ENCODE data around the gene SORCS2. TPM values are rescaled to one million over a fixed set of nuclear protein-coding genes. Genes with fewer than 3 reads are reported as not detected.

The SORCS2 gene
- total RNA-seq, 2 experiments from 2014 or later, result not detected

GRCh38 chr4:7506572-7506971, 314.2 kb downstream of the SORCS2 start:
- peaks cover 24% of the 10 kb centered on the region for H3K27me3 Mint-ChIP-seq
- no peak for DNase-seq
- no peaks in the 10 kb centered on the region for H3K4me1 Mint-ChIP-seq
- H3K9me3 Mint-ChIP-seq, result no peaks in the 10 kb centered on the region
- H3K36me3 Mint-ChIP-seq, result no peaks in the 10 kb centered on the region
- H3K27ac Mint-ChIP-seq, result no peak overlapping the region
- no peak overlapping the region for H3K4me3 Mint-ChIP-seq

GRCh38 chr4:7507381-7507780, 315.0 kb downstream of the SORCS2 start:
- no peaks in the 10 kb centered on the region for H3K4me1 Mint-ChIP-seq
- no peak overlapping the region for H3K27ac Mint-ChIP-seq
- no peaks in the 10 kb centered on the region for H3K36me3 Mint-ChIP-seq
- H3K4me3 Mint-ChIP-seq, result no peak overlapping the region
- peaks cover 24% of the 10 kb centered on the region for H3K27me3 Mint-ChIP-seq
- H3K9me3 Mint-ChIP-seq, result no peaks in the 10 kb centered on the region
- no peak for DNase-seq

- H3K36me3 Mint-ChIP-seq, result no peaks in the 10 kb centered on the region
- DNase-seq, result no peak
- no peaks in the 10 kb centered on the region for H3K4me1 Mint-ChIP-seq
- peaks cover 24% of the 10 kb centered on the region for H3K27me3 Mint-ChIP-seq
- H3K9me3 Mint-ChIP-seq, result no peaks in the 10 kb centered on the region
- H3K4me3 Mint-ChIP-seq, result no peak overlapping the region
- H3K27ac Mint-ChIP-seq, result no peak overlapping the region
Measured at GRCh38 chr4:7510066-7510465, 317.7 kb downstream of the SORCS2 start.

- no peaks in the 10 kb centered on the region for H3K4me1 Mint-ChIP-seq
- DNase-seq, result no peak
- H3K27me3 Mint-ChIP-seq, result peaks cover 24% of the 10 kb centered on the region
- no peaks in the 10 kb centered on the region for H3K9me3 Mint-ChIP-seq
- no peaks in the 10 kb centered on the region for H3K36me3 Mint-ChIP-seq
- H3K4me3 Mint-ChIP-seq, result no peak overlapping the region
- H3K27ac Mint-ChIP-seq, result no peak overlapping the region
Measured at GRCh38 chr4:7510538-7510937, 318.2 kb downstream of the SORCS2 start.

- H3K27me3 Mint-ChIP-seq, result peaks cover 24% of the 10 kb centered on the region
- DNase-seq, result no peak
- H3K4me1 Mint-ChIP-seq, result no peaks in the 10 kb centered on the region
Measured at GRCh38 chr4:7511525-7511924, 319.2 kb downstream of the SORCS2 start.

GRCh38 chr4:7512428-7512827, 320.1 kb downstream of the SORCS2 start:
- DNase-seq, result no peak

More at GRCh38 chr4:7511525-7511924, 319.2 kb downstream of the SORCS2 start:
- Mint-ChIP-seq H3K36me3 (no peaks in the 10 kb centered on the region), H3K4me3 (no peak overlapping the region), H3K9me3 (no peaks in the 10 kb centered on the region), H3K27ac (no peak overlapping the region)

GRCh38 chr4:7512946-7513345, 320.6 kb downstream of the SORCS2 start:
- DNase-seq, result no peak
- no peaks in the 10 kb centered on the region for H3K4me1 Mint-ChIP-seq
- no peak overlapping the region for H3K4me3 Mint-ChIP-seq
- no peak overlapping the region for H3K27ac Mint-ChIP-seq
- H3K9me3 Mint-ChIP-seq, result no peaks in the 10 kb centered on the region
- no peaks in the 10 kb centered on the region for H3K36me3 Mint-ChIP-seq
- H3K27me3 Mint-ChIP-seq, result peaks cover 17% of the 10 kb centered on the region

More at GRCh38 chr4:7512428-7512827, 320.1 kb downstream of the SORCS2 start:
- Mint-ChIP-seq H3K27me3 (peaks cover 22% of the 10 kb centered on the region), H3K9me3 (no peaks in the 10 kb centered on the region), H3K36me3 (no peaks in the 10 kb centered on the region), H3K27ac (no peak overlapping the region), H3K4me1 (no peaks in the 10 kb centered on the region), H3K4me3 (no peak overlapping the region)

- Mint-ChIP-seq H3K4me1 (no peaks in the 10 kb centered on the region), H3K36me3 (no peaks in the 10 kb centered on the region), H3K4me3 (no peak overlapping the region), H3K27ac (no peak overlapping the region), H3K9me3 (no peaks in the 10 kb centered on the region), H3K27me3 (peaks cover 12% of the 10 kb centered on the region)
- no peak for DNase-seq
Measured at GRCh38 chr4:7513671-7514070, 321.3 kb downstream of the SORCS2 start.

- DNase-seq, result no peak
- Mint-ChIP-seq H3K27ac (no peak overlapping the region), H3K4me1 (no peaks in the 10 kb centered on the region), H3K36me3 (no peaks in the 10 kb centered on the region), H3K27me3 (peaks cover 9% of the 10 kb centered on the region), H3K4me3 (no peak overlapping the region), H3K9me3 (no peaks in the 10 kb centered on the region)
Measured at GRCh38 chr4:7514281-7514680, 321.9 kb downstream of the SORCS2 start.

- no peak for DNase-seq
- Mint-ChIP-seq H3K27ac (no peak overlapping the region), H3K36me3 (no peaks in the 10 kb centered on the region), H3K4me3 (no peak overlapping the region), H3K4me1 (no peaks in the 10 kb centered on the region), H3K9me3 (no peaks in the 10 kb centered on the region), H3K27me3 (peaks cover 12% of the 10 kb centered on the region)
Measured at GRCh38 chr4:7514789-7515188, 322.5 kb downstream of the SORCS2 start.

GRCh38 chr4:7515390-7515902, 323.1 kb downstream of the SORCS2 start:
- no peak overlapping the region for H3K27ac Mint-ChIP-seq
- DNase-seq, result no peak
- no peaks in the 10 kb centered on the region for H3K9me3 Mint-ChIP-seq
- H3K27me3 Mint-ChIP-seq, result peaks cover 12% of the 10 kb centered on the region
- no peaks in the 10 kb centered on the region for H3K36me3 Mint-ChIP-seq
- H3K4me1 Mint-ChIP-seq, result no peaks in the 10 kb centered on the region
- H3K4me3 Mint-ChIP-seq, result no peak overlapping the region

- DNase-seq, result no peak
- Mint-ChIP-seq H3K36me3 (no peaks in the 10 kb centered on the region), H3K4me1 (no peaks in the 10 kb centered on the region), H3K9me3 (no peaks in the 10 kb centered on the region), H3K27me3 (peaks cover 7% of the 10 kb centered on the region), H3K4me3 (no peak overlapping the region), H3K27ac (no peak overlapping the region)
Measured at GRCh38 chr4:7516096-7516772, 323.9 kb downstream of the SORCS2 start.

- Mint-ChIP-seq H3K9me3 (no peaks in the 10 kb centered on the region), H3K4me1 (no peaks in the 10 kb centered on the region), H3K4me3 (no peak overlapping the region), H3K36me3 (no peaks in the 10 kb centered on the region), H3K27ac (no peak overlapping the region), H3K27me3 (peaks cover 12% of the 10 kb centered on the region)
- DNase-seq, result no peak
Measured at GRCh38 chr4:7516773-7517144, 324.4 kb downstream of the SORCS2 start.

GRCh38 chr4:7518871-7519637, 326.7 kb downstream of the SORCS2 start:
- no peak for DNase-seq
- Mint-ChIP-seq H3K4me3 (no peak overlapping the region), H3K9me3 (no peaks in the 10 kb centered on the region), H3K36me3 (no peaks in the 10 kb centered on the region), H3K4me1 (no peaks in the 10 kb centered on the region), H3K27ac (no peak overlapping the region), H3K27me3 (peaks cover 24% of the 10 kb centered on the region)

- no peak overlapping the region for H3K27ac Mint-ChIP-seq
- no peaks in the 10 kb centered on the region for H3K36me3 Mint-ChIP-seq
- DNase-seq, result no peak
- H3K4me1 Mint-ChIP-seq, result no peaks in the 10 kb centered on the region
- H3K27me3 Mint-ChIP-seq, result peaks cover 29% of the 10 kb centered on the region
- H3K4me3 Mint-ChIP-seq, result no peak overlapping the region
- H3K9me3 Mint-ChIP-seq, result no peaks in the 10 kb centered on the region
Measured at GRCh38 chr4:7519638-7520376, 327.5 kb downstream of the SORCS2 start.

Data from activated naive CD8-positive, alpha-beta T cell treated with anti-CD3 and anti-CD28 coated beads for 36 hours (primary cell).